Activated CD8-positive, alpha-beta memory T cell treated with anti-CD3 and anti-CD28 coated beads for 36 hours (primary cell): Measurements from ENCODE around the gene MAML3. TPM values are rescaled to one million over a fixed set of nuclear protein-coding genes. Genes with fewer than 3 reads are reported as not detected.

Experiments
- CTCF ChIA-PET: fragments of 350-600 bp; sonication (Branson Sonifier 250); formaldehyde crosslinking; loops from one replicate; lab custom pipeline; 2021; ENCODE audit warnings: antibody characterized with exemption; lab: Charles Lee
- POLR2A ChIA-PET: fragments of 350-600 bp; sonication (Branson Sonifier 250); formaldehyde crosslinking; loops from one replicate; lab custom pipeline; 2021; ENCODE audit warnings: antibody characterized with exemption; lab: Charles Lee
- total RNA-seq, 2 experiments: library from RNA; stranded (reverse); gene quantifications; one replicate each; pipeline ENCODE4 v1.2.3, GENCODE V29; 2021

MAML3 gene
- total RNA-seq, 2 experiments from 2014 or later, result 0.65 to 0.73 TPM

GRCh38 chr4:139988863-139989765, 164.9 kb downstream of the MAML3 start:
- ChIA-PET POLR2A (no interaction called here), CTCF (interaction anchor here (0.7 kb wide), 1 partner anchor 316 kb away, joined by 3 read pairs; no protein-coding TSS in a partner anchor)

GRCh38 chr4:139987502-139987850, 166.5 kb downstream of the MAML3 start:
- ChIA-PET POLR2A (interaction anchor here (0.7 kb wide), 1 partner anchor 266 kb away, joined by 9 read pairs; no protein-coding TSS in a partner anchor), CTCF (no interaction called here)

DNA sequence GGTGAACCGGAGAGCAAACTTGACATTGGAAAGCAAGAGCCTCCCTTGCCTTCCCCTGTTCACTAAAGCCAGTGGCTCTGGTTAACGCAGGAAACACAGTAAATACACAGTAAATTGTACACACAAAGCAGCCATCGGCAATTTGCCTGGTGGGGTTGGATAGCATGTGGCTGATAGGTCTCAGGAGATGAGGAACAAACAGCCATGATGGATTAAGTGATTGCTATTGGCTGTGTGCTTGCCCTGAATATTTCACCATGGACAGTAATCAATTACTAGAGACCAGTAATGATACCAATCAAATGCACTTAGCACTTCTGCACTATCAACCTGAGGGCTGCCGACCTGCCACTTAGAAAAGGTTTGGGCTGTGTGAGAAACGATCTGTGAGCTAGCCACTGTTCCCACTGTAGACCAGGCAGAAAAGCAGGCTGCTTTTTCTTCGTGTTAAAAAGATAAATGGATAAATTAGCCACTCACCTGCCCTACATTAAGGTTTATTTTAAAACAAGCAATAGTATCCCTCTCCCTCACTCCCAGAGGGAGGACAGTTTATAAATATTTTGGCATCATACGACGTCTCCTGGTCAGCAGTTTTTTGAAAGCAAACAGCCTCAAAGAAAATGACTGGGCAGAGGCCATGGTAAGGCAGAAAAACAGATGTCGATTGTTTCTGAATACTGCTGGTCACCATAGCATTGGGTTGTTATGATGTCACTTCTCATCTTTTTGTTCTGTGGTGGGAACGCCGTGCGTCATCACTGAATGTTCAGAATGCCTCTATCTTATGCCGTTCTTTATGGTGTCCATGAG, 167.1 kb downstream of the MAML3 start:
- ChIA-PET CTCF (interaction anchor here (0.7 kb wide), 1 partner anchor 14 kb away, joined by 3 read pairs; no protein-coding TSS in a partner anchor), POLR2A (no interaction called here)

DNA sequence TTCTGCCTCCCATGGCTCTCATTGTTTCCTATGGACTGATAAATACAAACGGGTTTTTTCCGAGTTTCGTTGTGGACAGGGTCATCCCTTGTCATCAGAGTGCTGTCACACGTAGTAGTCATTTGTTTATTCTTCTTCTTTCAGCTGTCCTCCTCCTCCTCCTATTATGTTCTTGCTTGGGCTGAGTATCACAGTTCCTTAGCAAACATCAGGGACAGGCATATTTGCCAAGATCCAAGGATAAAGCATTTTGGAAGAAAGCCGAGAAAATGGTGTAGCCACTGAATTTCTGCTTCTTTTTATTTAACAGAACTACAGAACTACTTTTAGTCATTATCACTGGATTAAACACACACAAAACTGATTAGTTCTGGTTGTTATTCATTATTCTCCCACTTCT, 167.9 kb downstream of the MAML3 start:
- ChIA-PET CTCF (interaction anchor here (0.7 kb wide), 1 partner anchor 13 kb away, joined by 3 read pairs; no protein-coding TSS in a partner anchor), POLR2A (no interaction called here)

GRCh38 chr4:139985401-139985800, 168.6 kb downstream of the MAML3 start:
- ChIA-PET POLR2A (no interaction called here), CTCF (no interaction called here)

DNA sequence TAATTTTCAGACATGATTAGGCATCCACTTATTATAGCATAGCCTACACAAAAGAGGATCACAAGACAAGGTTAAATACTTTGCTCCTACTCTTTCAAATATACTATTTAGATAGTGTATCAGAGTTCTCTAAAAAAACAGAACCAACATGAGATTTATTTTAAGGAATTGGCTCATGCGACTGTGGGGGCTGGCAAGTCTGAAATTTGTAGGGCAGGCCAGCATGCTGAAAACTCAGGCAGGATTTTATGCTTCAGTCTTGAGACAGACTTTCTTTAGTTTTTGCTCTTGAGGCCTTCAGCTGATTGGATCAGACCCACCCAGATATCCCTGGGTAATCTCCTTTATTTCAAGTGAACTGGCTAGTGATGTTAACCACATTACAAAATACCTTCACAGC, 169.5 kb downstream of the MAML3 start:
- POLR2A ChIA-PET, result no interaction called here
- CTCF ChIA-PET, result no interaction called here

GRCh38 chr4:139978692-139979091, 175.3 kb downstream of the MAML3 start:
- CTCF ChIA-PET, result no interaction called here
- POLR2A ChIA-PET, result no interaction called here

- POLR2A ChIA-PET, result no interaction called here
- CTCF ChIA-PET, result no interaction called here
Measured at GRCh38 chr4:139977838-139978609, 176.0 kb downstream of the MAML3 start.

- ChIA-PET CTCF (no interaction called here), POLR2A (no interaction called here)
Measured at GRCh38 chr4:139975830-139976272, 178.1 kb downstream of the MAML3 start.

GRCh38 chr4:139973616-139974015, 180.4 kb downstream of the MAML3 start:
- ChIA-PET POLR2A (no interaction called here), CTCF (interaction anchor here (1.3 kb wide), 1 partner anchor 13 kb away, joined by 3 read pairs; no protein-coding TSS in a partner anchor)

DNA sequence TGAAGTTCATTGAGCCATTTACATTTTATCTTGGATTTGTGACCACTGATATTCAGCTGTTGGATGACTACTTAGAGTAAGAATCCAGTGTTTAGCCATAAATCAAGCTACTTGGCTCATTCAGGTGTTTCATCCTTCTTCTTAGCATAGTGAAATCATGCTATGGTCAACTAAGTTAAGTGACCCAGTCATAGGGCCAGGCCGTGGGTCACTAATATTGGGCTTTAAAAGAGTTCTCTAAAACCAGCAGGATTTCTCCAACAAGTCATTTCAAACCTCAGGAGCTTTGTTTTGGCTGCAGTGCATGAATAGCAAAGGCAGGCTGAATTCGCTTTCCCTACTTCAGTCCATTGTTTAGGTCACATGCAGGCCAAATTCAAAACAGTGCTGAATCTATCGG, 181.0 kb downstream of the MAML3 start:
- ChIA-PET POLR2A (no interaction called here), CTCF (interaction anchor here (1.3 kb wide), 1 partner anchor 13 kb away, joined by 3 read pairs; no protein-coding TSS in a partner anchor)

DNA sequence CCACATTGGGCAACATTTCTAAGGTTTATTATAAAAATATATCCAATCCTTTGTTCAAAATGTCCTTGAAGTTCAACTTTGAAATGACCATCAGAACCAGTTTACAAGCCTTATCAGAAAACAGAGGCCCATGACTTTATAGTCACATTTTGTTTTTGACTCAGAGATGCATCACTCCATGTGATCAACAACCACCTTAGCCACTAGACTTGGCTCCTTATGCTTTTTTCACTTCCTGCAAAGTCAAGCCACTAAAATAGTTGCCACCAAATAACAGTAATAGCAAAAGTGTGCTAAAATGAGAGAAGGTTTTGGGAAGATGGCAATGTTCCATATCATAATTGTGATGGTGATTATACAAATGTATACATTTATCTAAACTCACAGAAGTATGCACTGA, 181.7 kb downstream of the MAML3 start:
- ChIA-PET POLR2A (no interaction called here), CTCF (no interaction called here)

GRCh38 chr4:139971111-139971510, 182.9 kb downstream of the MAML3 start:
- POLR2A ChIA-PET, result no interaction called here
- CTCF ChIA-PET, result no interaction called here

GRCh38 chr4:139969635-139970266, 184.2 kb downstream of the MAML3 start:
- ChIA-PET POLR2A (no interaction called here), CTCF (no interaction called here)

- POLR2A ChIA-PET, result no interaction called here
- CTCF ChIA-PET, result no interaction called here
Measured at GRCh38 chr4:139968831-139969230, 185.2 kb downstream of the MAML3 start.

- ChIA-PET POLR2A (no interaction called here), CTCF (no interaction called here)
Measured at GRCh38 chr4:139966383-139966782, 187.6 kb downstream of the MAML3 start.

- CTCF ChIA-PET, result no interaction called here
Measured at GRCh38 chr4:139965789-139966188, 188.2 kb downstream of the MAML3 start.

GRCh38 chr4:139963708-139964107, 190.3 kb downstream of the MAML3 start:
- ChIA-PET POLR2A (no interaction called here), CTCF (no interaction called here)

More at GRCh38 chr4:139965789-139966188, 188.2 kb downstream of the MAML3 start:
- POLR2A ChIA-PET, result no interaction called here

DNA sequence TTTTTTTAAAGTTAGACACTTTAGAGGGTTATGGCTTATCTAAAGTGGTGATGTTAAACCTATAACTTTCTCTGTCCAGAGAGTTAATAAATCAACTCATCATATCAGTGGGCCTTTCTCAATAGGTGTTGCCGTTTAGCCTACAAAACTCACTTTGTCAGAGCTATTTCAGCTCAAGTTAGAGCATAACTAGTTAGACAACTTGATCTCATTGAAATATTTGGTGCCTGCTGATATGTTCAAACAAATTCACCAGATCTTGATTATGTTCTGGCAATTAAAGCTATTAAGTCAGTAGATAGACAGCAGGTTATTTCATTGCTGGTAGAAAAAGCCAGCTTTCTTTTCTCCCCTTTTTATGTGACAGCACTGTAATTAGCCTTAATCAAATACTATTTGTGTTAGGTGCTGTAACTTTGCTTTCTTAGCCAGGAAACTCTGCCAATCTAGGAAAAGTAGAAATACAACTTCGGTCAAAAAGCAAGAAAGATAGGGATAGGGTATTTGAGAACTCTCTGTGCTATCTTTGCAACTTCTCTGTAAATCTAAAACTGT, 191.8 kb downstream of the MAML3 start:
- ChIA-PET POLR2A (no interaction called here), CTCF (no interaction called here)
